ENCODE results near the gene SCAMP2.

Gene SCAMP2

DNA sequence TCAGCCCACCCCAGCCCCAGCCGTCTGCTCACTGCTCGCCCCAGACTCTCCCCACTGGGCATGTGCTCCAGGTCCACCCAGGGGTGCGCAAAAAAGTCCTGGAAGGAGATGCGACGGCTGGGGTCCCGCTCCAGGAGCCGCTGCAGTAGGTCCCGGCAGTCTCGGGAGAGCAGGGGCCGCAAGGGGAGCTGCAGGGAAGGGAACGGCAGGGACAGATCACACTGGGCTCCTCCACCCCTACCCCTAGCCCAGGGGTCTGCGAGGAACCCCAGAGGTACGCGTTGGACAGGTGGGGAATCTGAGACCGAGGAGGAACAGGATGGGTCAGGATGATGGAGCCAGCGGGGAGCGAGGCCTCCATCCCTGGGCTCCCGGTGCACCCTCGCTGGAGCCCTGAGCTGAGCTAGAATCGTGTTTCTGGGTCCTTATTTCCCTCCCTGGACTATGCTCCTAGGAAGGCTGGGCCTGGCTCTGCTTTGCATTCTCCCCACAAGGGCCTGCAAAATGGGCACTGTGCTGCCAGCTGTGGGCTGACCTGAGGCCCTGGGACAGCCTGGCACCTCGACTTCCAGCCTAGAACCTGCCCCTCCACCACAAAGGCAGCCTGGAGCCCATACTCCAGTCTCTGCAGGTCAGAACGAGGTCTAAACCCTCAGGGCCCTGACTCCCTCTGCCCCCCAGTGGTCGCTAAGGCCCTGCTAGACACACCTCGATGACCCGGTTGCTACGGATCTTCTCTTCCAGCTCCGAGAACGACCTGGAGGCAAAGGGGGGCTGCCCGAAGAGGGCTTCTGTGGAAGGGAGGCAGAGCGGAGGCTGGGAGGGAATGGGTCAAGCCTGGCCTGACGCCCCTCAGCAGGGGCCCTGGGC lies 33.4 kb downstream of the SCAMP2 start:
- no peak for DNase-seq (ENCODE audit: low read depth in 2 of 2)

DNA sequence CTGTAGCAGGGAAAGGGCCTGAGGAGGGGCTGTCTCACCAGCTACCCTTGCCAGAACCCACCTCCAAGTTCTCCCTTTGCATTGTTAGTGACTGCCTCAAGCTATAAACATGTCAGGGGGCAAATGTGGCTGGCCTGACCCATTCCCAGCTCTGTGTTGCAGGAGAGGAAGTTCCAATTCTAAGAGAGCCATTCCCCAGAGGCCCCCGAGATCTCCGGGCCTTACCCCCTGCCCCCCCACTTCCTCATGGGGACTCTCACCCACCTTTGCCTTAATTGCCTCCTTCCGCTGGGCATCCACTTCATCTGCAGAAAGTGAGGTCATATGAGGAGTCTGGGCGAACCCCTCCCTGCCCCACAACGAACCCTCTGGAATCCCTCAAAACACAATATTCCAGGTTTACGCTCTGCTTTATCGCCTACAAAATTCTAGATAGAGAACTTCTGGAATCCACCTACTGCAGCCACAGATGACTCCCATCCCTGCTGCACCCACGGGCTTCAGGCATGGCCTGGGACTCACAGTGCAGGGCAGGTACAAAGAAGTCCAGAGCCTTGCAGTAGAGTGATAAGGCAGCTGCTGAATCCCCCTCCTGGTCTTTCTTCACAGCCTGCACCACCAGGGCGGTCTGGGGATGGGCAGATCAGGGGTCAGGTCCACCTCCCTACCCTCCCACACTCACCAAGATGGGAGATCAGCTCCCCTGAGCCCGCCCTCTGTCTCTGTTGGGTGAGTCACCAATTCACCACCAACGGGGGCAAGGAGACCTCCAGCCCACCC lies 34.2 kb downstream of the SCAMP2 start:
- no peak for DNase-seq (ENCODE audit: low read depth in 2 of 2)

DNA sequence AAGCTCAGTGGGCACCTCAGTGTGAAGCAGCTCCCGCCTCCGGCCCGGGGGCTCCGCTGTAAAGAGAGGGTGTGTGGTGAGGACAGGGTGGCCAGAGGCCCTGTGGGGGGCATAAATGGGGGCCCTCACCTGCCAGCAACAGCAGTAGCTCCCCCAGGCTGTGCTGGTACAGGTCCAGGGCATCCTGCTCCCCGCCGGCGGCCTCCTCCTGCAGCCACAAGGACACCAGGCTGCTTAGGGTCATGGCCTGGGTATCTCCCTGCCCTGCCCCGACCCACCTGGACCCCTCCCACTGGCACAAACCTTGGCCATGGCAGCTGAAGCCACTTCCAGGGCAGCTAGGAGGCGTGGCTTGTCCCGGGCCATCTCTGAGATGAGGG lies 35.0 kb downstream of the SCAMP2 start:
- DNase-seq (ENCODE audit: low read depth in 2 of 2) = no peak

DNA sequence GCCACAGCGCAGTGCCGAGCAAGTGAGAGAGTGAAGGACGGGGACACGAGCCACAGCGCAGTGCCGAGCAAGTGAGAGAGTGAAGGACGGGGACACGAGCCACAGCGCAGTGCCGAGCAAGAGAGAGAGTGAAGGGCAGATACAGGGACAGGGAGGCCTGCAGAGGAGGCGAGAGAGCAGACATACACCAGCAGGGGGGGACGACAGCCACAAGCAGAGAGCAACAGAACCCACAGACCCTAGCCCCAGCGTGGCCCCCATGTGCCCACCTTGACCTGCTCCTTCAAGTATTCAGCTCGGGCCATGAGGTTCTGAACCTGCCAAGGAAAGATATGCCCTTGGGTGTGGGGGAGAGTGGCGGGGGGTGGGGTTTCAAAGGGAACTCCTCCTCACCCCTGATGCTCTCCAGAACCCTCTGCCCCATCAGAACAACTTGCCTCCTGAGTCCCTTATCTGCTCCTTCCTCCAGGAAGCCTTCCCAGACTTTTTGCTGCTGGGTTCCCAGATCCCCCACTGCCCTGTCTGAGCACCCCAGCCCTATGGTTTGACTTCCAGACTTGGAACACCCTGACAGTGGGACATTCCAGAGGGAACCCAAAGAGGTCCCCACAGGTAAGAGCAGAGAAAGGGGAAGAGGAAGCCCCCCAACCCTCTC lies 35.6 kb downstream of the SCAMP2 start:
- no peak for DNase-seq (ENCODE audit: low read depth in 2 of 2)

DNA sequence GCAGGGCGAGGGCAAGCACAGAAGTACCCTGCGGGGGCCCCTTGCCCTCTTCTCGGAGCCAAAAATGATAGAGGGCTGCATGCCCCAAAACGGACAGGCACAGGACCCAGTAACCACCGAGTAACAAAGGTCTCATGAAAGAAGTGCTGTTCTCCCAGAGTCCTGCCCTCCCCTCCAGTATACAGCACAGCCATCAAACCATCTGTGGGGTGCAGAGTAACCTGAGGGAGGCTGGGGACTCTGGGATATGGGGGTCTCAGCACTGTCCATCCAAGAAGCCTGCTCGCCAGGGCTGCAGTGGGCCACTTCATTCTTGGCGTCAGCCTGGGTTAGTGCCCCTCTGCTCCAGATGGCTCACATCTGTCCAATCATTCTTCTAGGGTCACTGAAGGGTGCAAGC lies 36.3 kb downstream of the SCAMP2 start:
- DNase-seq (ENCODE audit: low read depth in 2 of 2) = no peak

DNA sequence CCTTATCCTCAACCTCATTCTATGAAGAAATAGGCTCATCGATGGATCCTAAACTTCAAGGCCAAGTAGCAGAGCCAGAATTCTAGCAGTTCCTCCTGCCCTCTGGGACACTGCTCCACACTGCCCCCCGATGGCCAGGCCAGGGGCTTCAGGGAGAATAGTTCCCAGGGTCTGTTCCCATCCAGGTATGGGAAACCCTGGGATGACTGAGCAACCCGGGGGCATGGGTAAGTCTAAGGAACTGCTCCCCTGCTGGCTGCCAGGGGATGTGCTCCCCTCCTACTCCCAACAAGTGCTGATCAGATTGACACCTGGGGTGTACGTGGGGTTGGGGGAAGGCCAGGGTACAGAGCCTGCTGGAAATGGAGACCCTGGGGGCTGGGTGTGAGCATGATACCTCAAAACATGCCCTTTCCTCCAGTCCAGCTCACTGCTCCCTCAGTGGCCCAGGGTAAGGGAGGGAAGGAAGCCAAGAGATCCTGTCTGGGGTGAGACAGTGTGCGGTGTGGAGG lies 37.8 kb downstream of the SCAMP2 start:
- DNase-seq (ENCODE audit: low read depth in 2 of 2) = peak; percentile 29 to 31

DNA sequence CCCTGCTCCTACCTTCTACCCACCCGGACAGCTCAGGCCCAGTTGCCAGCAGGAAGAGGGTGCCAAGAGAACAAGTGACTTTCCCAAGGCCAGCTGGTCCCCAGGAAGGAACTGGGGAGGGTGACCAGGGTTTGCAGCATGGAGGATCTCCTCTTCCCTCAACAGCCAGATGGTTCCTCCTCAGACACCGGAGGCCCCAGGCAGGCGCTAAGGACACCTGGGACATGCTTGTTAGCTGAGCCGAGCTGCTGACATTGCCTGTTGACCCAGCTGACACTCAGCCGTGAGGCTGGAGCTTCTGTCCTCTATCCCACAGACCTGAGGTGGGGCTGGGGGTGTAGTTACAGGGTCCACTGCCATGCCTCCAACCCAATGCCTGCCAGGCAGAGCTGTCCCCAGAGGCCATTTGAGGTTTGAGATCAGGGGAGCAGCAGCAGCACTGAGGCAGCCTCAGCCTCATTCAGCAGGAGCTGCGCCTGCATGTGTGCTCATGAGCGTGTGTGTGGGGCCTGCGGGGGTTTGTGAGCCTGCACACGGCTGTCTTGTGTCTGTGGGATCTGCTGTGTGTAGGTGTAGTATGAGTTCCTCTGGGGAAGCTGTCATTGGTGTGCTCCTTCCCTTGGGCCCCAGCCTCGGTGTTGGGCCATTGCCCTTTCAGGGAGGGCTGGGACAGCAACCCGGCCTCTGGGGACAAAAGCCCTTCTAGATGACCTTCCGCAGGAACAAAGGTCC lies 39.6 kb downstream of the SCAMP2 start:
- DNase-seq (ENCODE audit: low read depth in 2 of 2) = no peak

DNA sequence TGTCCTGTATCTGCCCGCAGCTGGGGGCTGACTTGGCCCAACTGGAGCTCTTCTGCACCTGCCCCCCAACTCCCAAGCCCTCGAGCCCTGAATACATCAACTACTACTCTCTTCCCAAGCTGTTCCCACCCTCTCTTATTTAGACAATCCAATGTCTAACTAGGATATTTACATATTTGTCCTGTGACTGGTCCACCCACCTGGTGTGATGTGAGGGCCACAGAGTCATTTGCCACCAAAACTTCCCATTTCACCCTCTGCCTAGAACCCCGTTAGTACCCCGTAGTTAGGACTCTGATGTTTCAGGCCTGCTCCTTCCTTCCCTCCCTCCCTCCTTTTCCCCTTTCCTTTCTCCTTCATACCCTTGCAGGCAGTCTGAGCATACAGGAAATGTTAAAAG lies 40.3 kb downstream of the SCAMP2 start:
- DNase-seq (ENCODE audit: low read depth in 2 of 2) = no peak

DNA sequence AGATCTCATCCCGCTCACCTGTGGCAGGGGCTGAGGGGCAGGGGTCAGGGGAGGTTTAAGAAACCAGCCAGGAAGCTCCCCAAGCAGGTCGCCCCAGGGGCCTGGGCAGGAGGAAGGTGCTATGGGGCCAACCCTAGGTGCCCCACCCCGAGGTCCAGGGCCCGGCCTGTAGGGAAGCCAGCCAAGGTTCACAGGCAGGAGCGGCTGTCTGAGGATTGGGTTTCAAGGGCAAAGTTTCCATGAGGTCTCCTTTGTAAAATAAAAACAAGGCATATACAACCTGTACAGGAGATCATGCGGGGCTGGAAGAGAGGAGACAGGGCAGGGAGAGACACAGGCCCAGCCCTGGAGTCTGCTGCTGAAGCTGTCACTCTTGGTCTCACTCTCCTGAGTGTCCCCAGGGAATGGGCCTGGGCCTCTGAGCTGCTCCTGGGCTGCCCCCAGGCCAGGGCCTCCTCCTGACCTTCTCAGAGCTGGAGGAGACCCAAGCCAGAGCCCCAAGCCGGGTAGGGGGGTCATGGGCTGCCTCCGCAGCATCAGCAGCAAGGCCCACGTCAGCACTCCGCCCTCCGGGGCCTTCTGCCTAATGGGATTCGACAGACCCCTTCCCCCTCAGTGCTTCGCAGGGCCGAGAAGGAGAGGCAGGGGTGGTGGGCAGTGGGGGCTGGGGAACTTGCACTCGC lies 41.2 kb downstream of the SCAMP2 start:
- no peak for DNase-seq (ENCODE audit: low read depth in 2 of 2)

DNA sequence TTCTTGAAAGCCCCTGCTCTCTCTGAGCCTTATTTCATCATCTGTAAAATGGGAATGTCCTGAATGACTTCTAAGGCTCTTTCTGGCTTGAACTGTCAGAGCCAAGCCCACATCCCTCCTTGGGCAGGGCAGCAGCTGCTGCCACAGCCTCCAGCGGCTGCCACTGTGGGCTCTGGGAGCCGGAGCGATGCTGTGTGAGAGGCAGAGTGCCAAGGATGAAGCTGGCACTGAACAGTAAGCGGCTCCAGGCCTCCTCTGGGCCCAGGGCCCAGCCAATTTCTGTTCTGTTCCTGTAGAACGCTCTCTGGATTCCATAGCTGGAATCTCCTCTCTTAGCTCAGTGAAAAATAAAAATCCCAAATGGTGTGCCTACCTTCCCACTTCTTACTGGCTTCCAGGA lies 42.3 kb downstream of the SCAMP2 start:
- DNase-seq (ENCODE audit: low read depth in 2 of 2) = no peak

DNA sequence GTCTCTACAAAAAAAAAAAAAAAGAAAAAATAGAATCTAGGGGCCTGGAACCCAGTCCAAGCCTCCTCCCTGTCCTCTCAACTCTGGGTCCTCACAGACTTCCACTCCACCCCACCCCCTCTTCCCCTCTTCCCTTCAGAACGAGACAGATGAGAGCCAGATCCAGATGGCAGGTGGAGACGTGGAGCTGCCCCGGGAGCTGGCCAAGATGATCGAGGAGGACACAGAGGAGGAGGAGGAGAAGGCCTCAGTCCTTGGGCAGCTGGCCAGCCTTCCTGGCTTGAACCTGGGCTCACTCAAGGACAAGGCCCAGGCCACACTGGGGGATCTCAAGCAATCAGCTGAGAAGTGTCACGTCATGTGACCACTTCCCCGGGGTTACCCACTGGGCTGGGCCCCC lies 43.2 kb downstream of the SCAMP2 start:
- DNase-seq (ENCODE audit: low read depth in 2 of 2) = no peak

DNA sequence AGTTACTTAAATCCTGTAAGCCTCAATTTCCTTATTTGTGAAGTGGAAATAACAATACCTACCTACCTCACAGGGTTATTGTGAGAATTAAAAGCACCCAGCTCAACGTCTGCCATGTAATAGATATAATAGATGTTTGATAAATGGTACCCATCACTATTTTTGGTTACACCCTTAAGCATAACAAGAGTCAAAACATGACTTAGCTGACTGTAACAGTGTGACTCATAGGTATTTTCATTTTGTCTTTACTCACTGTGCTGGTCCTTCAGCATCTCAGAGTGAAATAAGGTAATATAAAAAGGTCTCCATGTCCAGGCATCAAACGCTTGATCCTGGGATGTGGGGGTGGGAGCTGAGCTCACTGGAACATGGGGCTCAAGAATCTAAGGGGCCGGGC lies 43.7 kb downstream of the SCAMP2 start:
- no peak for DNase-seq (ENCODE audit: low read depth in 2 of 2)

DNA sequence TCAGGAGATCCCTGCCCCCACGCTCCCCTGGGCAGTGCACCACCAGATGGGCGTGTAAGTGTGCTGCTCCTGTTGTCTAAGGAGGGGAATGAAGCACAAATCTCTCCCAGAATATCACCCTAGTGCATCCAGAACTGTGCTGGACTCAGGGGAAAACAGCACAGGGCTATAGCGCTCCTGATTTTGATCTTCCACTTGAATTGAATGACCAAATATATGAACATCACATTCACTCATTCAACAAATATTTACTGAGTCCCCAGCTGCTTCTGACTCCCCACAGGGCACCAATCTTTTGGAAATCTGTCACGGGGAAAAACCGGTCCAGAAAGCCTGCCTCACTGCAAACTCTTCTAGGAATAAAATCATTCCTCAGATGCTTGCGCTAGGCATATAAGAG lies 44.3 kb downstream of the SCAMP2 start:
- DNase-seq (ENCODE audit: low read depth in 2 of 2) = no peak

DNA sequence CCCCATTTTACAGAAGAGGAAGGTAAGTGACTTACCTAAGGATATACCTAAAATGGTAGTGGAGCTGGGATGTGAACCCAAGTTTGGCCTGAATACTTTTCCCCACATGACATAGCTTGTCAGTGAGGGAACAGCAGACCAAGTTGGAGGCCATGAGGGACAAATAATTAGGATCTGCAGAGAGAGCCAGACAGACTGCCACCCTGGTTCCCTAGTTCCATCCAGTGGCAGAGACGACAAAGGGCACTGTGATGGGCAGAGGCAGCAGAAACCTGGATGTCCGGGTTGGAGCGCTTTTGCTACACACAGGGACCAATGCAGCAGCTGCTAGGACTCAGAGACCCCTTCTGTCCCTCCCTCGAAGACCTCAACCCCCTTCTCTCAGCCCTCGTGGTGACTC lies 45.6 kb downstream of the SCAMP2 start:
- no peak for DNase-seq (ENCODE audit: low read depth in 2 of 2)

DNA sequence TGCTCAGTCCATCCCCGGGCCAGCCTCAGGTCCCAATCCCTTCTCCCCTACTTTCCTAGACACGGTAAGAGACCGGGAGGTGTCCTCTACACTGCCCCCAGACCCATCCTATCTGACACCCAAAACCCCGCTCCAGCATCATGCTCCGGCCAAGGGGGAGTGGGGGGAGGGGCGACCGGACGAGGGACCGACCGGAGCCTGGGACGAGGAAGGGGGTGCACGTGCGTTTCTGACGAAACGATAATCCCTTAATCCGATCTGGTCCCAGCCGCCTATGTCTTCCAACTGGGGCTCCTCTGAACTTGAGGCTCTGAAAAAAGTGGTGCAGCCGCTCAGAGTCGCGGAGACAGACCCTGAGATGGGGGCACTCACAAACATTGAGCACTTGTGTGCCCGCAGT lies 46.2 kb downstream of the SCAMP2 start:
- DNase-seq (ENCODE audit: low read depth in 2 of 2) = no peak

DNA sequence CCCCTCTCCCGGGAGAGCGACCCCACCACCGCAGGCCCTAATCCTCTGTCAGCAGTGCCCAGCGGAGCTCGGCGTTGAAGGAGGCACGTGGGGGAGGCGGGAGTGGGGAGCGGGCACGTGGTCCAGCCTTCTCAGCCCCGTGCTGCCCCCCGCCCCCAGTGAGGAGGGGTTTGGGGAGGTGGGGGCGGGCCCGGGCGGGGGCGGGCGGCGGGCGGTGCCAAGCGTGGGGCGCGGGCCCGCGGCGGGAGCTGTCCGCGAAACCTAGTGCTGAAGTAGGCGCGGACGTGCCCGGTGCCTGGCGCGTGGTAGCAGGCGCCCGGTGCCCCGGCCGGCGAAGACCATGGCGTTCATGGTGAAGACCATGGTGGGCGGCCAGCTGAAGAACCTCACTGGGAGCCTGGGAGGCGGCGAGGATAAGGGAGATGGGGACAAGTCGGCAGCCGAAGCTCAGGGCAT lies 46.8 kb downstream of the SCAMP2 start, which contains the start of gene CPLX3:
CPLX3 (plus strand) TSS at position 264 of the 456 bp plus-strand sequence; CDS start at position 341, 77 bp downstream.
- DNase-seq (ENCODE audit: low read depth in 2 of 2) = peak; percentile 16 to 39

DNA sequence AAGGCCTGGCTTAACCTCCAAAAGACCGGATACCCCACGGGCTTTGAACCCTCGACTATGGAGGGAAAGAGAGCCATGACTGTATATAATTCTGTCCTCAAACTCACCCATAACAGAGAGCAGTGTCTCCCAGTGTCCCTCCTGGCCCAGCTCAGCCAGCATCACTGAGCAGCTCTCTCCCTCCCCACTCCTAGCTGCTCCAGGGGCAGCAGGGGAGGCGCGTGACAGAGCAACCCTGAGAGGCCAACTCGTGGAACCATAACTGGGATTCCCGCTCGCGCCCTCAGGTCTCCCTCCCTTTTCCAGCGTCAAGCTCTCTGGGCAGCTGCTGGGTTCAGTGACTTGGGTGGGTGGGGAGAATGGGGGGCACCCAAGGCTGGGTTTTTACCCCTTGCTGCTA lies 47.3 kb downstream of the SCAMP2 start:
- no peak for DNase-seq (ENCODE audit: low read depth in 2 of 2)

DNA sequence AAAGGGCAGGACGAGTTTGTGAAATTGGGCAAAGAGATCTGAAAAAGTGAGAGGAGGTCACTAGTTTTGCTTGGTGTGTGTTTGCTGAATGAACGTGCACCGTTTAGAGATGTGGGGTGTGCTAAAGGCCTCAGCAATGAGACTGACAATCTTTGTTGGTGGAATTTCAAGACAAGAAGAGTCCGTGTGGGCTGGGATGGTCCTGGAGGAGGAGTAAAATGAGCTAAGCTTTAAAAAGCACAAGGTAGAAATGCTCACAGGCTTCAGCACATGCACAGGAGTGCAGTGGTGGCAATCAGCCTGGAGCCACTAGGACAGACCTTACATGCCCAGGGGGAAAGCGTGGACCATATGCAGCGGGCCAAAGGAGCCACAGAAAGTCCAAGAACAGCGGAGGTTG lies 48.2 kb downstream of the SCAMP2 start:
- DNase-seq (ENCODE audit: low read depth in 2 of 2) = no peak

DNA sequence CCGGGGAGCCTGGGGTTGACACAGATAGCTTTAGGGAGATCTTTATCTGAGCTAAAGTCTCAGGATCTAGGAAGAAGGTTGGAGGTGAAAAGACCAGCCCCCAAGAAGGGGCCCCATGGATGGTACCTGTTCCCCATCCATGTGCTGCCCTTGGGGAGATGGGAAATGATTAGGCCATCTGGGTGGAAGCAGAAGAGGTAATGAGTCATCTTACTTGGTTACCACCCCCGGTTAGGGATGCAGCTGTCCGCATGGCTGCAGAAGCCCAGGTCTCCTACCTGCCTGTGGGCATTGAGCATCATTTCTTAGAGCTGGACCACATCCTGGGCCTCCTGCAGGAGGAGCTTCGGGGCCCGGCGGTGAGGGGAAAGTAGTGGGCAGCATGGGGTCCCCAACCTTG lies 49.8 kb downstream of the SCAMP2 start:
- no peak for DNase-seq (ENCODE audit: low read depth in 2 of 2)

DNA sequence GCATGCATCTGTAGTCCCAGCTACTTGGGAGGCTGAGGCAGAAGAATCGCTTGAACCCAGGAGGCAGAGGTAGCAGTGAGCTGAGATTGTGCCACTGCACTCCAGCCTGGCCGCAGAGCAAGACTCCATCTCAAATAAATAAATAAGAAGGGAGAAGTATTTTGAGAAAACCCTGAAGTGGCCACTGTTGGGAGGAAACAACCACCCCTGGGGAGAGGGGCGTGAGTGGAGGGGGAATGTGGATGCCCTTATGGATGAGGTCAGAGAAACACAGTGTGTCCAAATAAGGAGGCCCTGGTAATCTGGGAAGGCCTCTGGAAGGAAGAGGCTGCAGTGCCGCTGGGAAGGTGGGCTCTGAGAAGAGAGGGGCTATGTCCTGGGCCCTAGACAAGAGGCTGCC lies 50.9 kb downstream of the SCAMP2 start:
- no peak for DNase-seq (ENCODE audit: low read depth in 2 of 2)

DNA sequence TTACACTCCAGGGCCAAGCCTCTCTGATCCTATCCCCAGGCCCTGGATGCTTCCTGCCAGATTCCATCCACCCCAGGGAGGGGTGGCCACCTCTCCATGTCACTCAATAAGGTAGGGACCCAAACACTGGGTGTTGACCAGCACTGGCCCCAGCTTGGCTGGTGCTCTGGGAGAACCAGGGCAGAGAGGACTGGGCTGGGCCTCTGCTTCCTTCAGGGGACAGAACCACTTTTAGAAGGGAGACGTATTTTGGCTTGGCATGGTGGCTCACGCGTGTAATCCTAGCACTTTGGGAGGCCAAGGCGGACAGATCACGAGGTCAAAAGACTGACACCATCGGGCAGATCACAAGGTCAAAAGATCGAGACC lies 51.4 kb downstream of the SCAMP2 start:
- DNase-seq (ENCODE audit: low read depth in 2 of 2) = no peak

Measured in activated CD4-positive, alpha-beta T cell treated with anti-CD3 and anti-CD28 coated beads for 24 hours (primary cell).